Epithelial cell of esophagus (primary cell): ENCODE data around the gene VEZT.

Experiments used
- DNase-seq: peaks from one replicate; pipeline ENCODE4 v3.0.0; 2010; ENCODE audit warnings: low read depth
- H3K4me3 ChIP-seq: 2 replicates; pipeline ENCODE4 v1.5.1; 2011; ENCODE audit warnings: mild to moderate bottlenecking, low read length, control low read depth
- TF ChIP-seq, protein P1 (sequence below): IDR thresholded peaks from 2 replicates; pipeline ENCODE4 v1.5.1; 2011; ENCODE audit warnings: low read depth, mild to moderate bottlenecking, low read length, control low read depth, inconsistent platforms; ENCODE audit not compliant: insufficient read depth; ENCODE audit errors: missing control alignments

VEZT gene

DNA sequence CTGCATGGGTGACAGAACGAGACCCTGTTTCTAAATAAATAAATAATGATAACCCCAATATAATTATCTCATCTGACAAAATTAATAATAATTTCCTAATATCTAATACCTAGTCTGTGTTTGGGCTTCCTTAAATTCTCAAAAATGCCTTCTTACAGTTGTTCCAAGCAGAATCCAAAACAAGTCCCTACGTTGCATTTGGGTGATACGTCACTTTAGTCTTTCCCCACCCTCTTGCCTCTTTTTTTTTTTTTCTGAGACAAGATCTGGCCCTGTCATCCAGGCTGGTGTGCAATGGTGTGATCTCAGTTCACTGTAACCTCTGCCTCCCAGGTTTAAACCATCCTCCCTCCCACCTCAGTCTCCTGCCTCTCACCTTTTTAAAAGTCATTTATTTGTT, 26.7 kb downstream of the VEZT start:
- TF ChIP-seq, protein P1, sequence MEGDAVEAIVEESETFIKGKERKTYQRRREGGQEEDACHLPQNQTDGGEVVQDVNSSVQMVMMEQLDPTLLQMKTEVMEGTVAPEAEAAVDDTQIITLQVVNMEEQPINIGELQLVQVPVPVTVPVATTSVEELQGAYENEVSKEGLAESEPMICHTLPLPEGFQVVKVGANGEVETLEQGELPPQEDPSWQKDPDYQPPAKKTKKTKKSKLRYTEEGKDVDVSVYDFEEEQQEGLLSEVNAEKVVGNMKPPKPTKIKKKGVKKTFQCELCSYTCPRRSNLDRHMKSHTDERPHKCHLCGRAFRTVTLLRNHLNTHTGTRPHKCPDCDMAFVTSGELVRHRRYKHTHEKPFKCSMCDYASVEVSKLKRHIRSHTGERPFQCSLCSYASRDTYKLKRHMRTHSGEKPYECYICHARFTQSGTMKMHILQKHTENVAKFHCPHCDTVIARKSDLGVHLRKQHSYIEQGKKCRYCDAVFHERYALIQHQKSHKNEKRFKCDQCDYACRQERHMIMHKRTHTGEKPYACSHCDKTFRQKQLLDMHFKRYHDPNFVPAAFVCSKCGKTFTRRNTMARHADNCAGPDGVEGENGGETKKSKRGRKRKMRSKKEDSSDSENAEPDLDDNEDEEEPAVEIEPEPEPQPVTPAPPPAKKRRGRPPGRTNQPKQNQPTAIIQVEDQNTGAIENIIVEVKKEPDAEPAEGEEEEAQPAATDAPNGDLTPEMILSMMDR = no peak
- DNase-seq = no peak
- no peak overlapping the region for H3K4me3 ChIP-seq

DNA sequence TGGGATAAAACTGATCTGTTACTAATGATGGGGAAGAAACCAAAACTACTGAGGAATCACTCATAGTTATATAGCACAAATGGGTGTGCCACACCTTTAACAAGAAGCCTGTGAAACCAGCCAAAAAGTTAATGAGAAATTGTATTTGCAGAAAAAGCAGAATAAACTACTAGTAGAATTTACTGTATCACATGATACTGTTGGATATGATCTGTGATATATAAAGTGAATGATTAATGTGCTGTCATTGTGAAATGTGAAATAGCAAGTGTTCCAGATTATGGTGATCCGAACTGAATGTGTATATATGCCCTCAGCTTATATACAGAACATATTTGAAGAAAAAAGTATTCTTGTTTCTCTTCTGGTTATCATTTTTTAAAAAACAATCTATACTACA, 30.5 kb downstream of the VEZT start:
- no peak overlapping the region for H3K4me3 ChIP-seq
- TF ChIP-seq, protein P1 = no peak
- no peak for DNase-seq

DNA sequence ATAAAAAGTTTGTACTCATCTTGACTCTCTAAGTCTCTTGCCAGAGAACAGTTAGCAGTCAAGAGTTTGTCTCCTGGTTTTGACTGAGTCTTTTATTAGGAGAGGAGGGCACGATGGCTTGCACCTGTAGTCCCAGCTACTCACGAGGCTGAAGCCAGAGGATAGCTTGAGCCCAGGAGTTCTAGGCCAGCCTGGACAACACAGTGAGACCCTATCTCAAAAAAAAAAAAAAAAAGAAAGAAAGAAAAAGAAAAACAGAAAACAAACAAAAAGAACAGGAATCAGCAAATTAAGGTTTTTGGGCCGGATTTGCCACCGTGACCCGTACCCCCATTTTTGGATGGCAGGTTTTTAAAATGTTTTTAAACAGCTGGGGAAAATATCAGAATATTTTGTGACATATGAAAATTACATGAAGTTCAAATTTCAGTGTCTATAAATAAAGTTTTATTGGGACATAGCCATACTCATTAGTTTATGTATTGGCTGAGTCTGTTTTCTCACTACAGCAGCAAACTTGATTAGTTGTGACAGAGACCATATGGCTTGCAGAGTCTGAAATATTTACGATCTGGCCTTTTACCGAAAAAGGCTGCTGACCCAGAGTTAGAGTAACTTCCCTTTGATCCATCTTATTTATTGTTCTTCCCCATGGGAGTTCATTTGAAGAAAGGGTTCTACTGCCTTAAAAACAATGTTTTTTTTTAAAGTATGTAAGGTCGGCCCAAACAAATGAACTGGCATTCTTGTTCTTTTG, 31.2 kb downstream of the VEZT start:
- TF ChIP-seq, protein P1 = no peak
- H3K4me3 ChIP-seq = no peak overlapping the region
- DNase-seq = no peak

DNA sequence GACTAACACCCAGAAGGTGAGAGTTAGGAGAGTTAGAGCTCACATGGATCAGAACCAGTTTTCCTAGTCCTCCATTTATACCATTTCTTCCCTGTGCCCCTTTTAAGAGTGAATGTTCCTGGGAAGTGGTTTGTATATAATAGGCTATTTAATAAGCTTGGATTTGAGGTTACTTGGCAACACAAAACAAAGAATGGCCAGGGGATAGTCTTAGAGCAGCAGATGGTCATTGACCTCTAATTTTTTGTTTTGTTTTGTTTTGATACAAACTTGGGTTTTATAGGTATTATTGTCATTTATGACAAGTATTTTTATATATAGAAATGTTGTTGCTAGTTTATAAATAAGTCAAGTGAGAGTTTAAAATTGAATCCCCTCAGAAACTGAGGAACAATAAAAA, 35.8 kb downstream of the VEZT start:
- TF ChIP-seq, protein P1 = no peak
- H3K4me3 ChIP-seq = no peak overlapping the region
- DNase-seq = no peak

DNA sequence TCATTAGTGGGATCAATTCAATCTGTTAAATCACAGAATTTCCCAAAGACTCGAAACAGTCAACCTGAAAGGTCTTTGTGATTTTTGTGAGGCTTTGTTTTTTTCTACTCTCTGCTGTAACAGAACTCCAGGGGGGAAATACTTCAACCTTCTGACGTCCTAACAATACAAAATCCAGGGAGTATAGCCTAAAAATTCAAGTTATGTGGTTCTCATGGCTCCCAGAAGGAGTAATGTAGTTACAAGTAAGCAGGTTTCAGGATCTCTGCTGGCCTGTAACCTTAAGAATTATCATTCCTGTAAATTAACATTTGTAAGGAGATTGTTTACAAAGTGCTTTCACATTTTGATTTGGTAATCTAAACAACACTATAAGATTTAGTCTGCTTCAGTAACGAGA, 39.9 kb downstream of the VEZT start:
- TF ChIP-seq, protein P1 = no peak
- H3K4me3 ChIP-seq = no peak overlapping the region
- DNase-seq = no peak

DNA sequence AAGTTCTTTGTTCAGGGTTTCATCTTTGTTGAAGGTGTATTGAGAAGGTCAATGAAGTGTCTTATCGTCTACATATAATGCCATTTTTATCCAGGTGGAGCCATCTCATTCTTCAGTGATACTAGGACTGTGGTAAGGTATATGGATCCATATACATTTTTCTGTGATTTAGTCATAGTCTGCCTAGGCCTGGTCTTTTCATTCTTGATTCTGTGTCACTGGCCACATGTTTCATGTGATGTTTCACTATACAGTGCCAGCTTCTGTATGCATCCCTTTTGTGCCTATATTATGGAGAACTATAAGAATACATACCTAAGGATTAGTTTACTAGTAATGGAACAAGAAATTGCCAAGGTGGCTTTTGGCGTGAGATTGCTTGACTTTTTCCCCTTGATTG, 40.5 kb downstream of the VEZT start:
- peak; percentile 59 for DNase-seq
- TF ChIP-seq, protein P1 = no peak
- H3K4me3 ChIP-seq = no peak overlapping the region

DNA sequence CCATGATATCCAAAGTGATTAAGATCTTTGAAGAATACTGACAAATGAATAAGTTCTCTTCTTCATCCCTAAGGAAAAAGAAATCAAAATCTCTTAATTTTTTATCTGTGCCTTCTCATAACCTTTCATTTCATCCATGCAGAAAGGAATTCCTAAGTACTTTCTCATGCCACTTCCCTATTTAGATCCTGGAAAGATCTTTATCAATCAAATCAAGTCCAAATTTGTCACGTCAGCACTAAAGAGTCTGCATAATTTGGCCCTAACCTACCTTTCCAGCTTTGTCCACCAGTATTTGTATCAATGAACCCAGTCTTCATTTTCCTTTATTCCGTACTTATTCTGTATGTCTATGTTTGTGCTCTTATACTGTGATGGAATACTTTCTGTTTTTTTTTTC, 41.2 kb downstream of the VEZT start:
- H3K4me3 ChIP-seq = no peak overlapping the region
- TF ChIP-seq, protein P1 = no peak
- DNase-seq = no peak
